ENCODE measurements around the gene HARBI1.
A peak's percentile ranks its signal among the peaks of the same experiment; 100 is the strongest.

Gene HARBI1

DNA sequence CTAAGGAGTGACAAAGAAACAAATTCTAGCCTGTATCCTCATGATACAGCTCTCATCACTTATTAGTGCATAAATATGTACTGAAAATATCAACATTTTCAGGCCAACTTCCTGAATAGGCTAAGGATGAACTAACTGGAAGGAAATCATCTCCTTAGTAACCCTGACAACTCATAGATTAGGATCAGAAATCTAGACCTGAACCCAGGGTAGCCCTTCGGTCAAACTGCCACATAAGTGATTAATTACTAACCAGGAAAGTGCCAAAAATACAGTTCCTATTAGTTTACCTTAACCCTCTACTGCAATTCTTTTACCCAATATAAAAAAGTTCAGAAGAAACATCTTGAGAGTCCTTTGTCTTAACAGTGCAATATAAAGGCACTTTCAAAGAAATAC, 63.2 kb downstream of the HARBI1 start:
- H2BK5ac ChIP-seq (ENCODE audit: low read depth, low read length, poor library complexity): no peak overlapping the region
- H2AK5ac ChIP-seq (ENCODE audit: low read length): no peak overlapping the region
- H2BK12ac ChIP-seq (ENCODE audit: low read length): no peak overlapping the region
- no peak overlapping the region for H3K4me3 ChIP-seq (ENCODE audit: low read depth, low read length)
- H2BK120ac ChIP-seq (ENCODE audit: insufficient read depth, low read length, poor library complexity): no peak overlapping the region
- no peak overlapping the region for H3K14ac ChIP-seq (ENCODE audit: low read length)
- H3K79me1 ChIP-seq (ENCODE audit: low read length): peaks cover 3% of the 10 kb centered on the region
- H4K12ac ChIP-seq (ENCODE audit: low read depth, low read length): no peak overlapping the region
- no peak overlapping the region for H3K4ac ChIP-seq (ENCODE audit: low read depth, low read length)
- no peak overlapping the region for H4K8ac ChIP-seq (ENCODE audit: low read depth, low read length)
- H4K91ac ChIP-seq (ENCODE audit: low read depth, low read length): no peak overlapping the region
- H3K4me1 ChIP-seq (ENCODE audit: control insufficient read depth in 1 of 2, insufficient read depth in 2 of 2, low read length in 2 of 2): peaks cover 3% of the 10 kb centered on the region in 2 experiments
- H3K4me2 ChIP-seq (ENCODE audit: low read length): no peak overlapping the region
- no peak overlapping the region for H3K18ac ChIP-seq (ENCODE audit: low read length)
- H3K23ac ChIP-seq (ENCODE audit: low read length): no peak overlapping the region
- no peaks in the 10 kb centered on the region for H3K27me3 ChIP-seq (ENCODE audit: insufficient read depth, low read length)
- H3K36me3 ChIP-seq (ENCODE audit: control insufficient read depth in 1 of 2, insufficient read depth in 2 of 2, low read length in 2 of 2): no peaks in the 10 kb centered on the region
- peaks cover 4% of the 10 kb centered on the region for H3K79me2 ChIP-seq (ENCODE audit: control insufficient read depth, insufficient read depth, low read length, poor library complexity)
- no peak overlapping the region for H2AFZ ChIP-seq (ENCODE audit: insufficient read depth, low read length, poor library complexity)
- H3K27ac ChIP-seq (ENCODE audit: low read depth, low read length): peak overlapping the region; percentile 35
- H3K9ac ChIP-seq (ENCODE audit: low read length): no peak overlapping the region
- peak in 1 of 2 donors; percentile 8 for DNase-seq
- no peaks in the 10 kb centered on the region for H3K9me3 ChIP-seq (ENCODE audit: insufficient read depth, low read depth, low read length)
- WGBS (ENCODE audit: extremely low coverage, insufficient coverage, insufficient read length): no CpG with 5 or more reads among the region's 1 CpG
